Measurements from ENCODE around the gene TLCD3A. TPM values are rescaled to one million over a fixed set of nuclear protein-coding genes. Genes with fewer than 3 reads are reported as not detected.
"Not testable (repeated sequence)": the region's sequence is repeated elsewhere in the genome, so short reads cannot be mapped to it uniquely, and the experiment has no call there.

The TLCD3A gene
- total RNA-seq, 1 donor from 2014 or later: 43.1 TPM

GRCh38 chr17:767076-767475 is 34.7 kb downstream of the TLCD3A start:
- Mint-ChIP-seq H3K9me3 (no peaks in the 10 kb centered on the region), H3K27me3 (no peaks in the 10 kb centered on the region), H3K27ac (no peak overlapping the region), H3K36me3 (ENCODE audit: low read depth) (peaks cover 54% of the 10 kb centered on the region), H3K4me3 (no peak overlapping the region), H3K4me1 (no peaks in the 10 kb centered on the region)
- DNase-seq: no peak
- intact Hi-C loops (cut with micrococcal nuclease): no loop called here

- Mint-ChIP-seq H3K27ac (no peak overlapping the region), H3K4me3 (no peak overlapping the region), H3K4me1 (peaks cover 23% of the 10 kb centered on the region), H3K27me3 (no peaks in the 10 kb centered on the region), H3K9me3 (no peaks in the 10 kb centered on the region), H3K36me3 (ENCODE audit: low read depth) (peaks cover 75% of the 10 kb centered on the region)
- intact Hi-C loops (cut with micrococcal nuclease): no loop called here
- no peak for DNase-seq
Observed at GRCh38 chr17:773016-773415, 40.6 kb downstream of the TLCD3A start.

GRCh38 chr17:773467-774312 is 41.3 kb downstream of the TLCD3A start:
- peak overlapping the region; percentile 84 for H3K27ac Mint-ChIP-seq
- peaks cover 23% of the 10 kb centered on the region for H3K4me1 Mint-ChIP-seq
- intact Hi-C loops (cut with micrococcal nuclease): no loop called here
- peak overlapping the region; percentile 65 for H3K4me3 Mint-ChIP-seq
- H3K9me3 Mint-ChIP-seq: no peaks in the 10 kb centered on the region
- DNase-seq: no peak
- peaks cover 79% of the 10 kb centered on the region for H3K36me3 Mint-ChIP-seq (ENCODE audit: low read depth)
- no peaks in the 10 kb centered on the region for H3K27me3 Mint-ChIP-seq

- Mint-ChIP-seq H3K36me3 (ENCODE audit: low read depth) (peaks cover 78% of the 10 kb centered on the region), H3K4me3 (peak overlapping the region; percentile 65)
Observed at GRCh38 chr17:774313-774584, 41.9 kb downstream of the TLCD3A start.

GRCh38 chr17:778096-778495 is 45.7 kb downstream of the TLCD3A start:
- Mint-ChIP-seq H3K36me3 (ENCODE audit: low read depth) (peaks cover 66% of the 10 kb centered on the region), H3K9me3 (no peaks in the 10 kb centered on the region)
- intact Hi-C loops (cut with micrococcal nuclease): no loop called here

More at GRCh38 chr17:774313-774584, 41.9 kb downstream of the TLCD3A start:
- DNase-seq: no peak
- Mint-ChIP-seq H3K9me3 (no peaks in the 10 kb centered on the region), H3K27ac (peak overlapping the region; percentile 84), H3K4me1 (peaks cover 23% of the 10 kb centered on the region), H3K27me3 (no peaks in the 10 kb centered on the region)
- intact Hi-C loops (cut with micrococcal nuclease): no loop called here

GRCh38 chr17:781805-782731 is 49.7 kb downstream of the TLCD3A start, which contains the start of the genes GLOD4 and MRM3:
Gene GLOD4 (minus strand): TSS chr17:782280. CDS start chr17:782255, 25 bp downstream.
Gene MRM3 (plus strand): TSS chr17:782353. CDS start chr17:782379, 26 bp downstream.
- H3K9me3 Mint-ChIP-seq: no peaks in the 10 kb centered on the region
- peak within 1 kb of the TSS; percentile 92 for H3K27ac Mint-ChIP-seq
- H3K4me3 Mint-ChIP-seq: peak within 1 kb of the TSS; percentile 96
- DNase-seq: peak; percentile 100
- H3K4me1 Mint-ChIP-seq: peaks cover 26% of the 10 kb centered on the region
- intact Hi-C loops (cut with micrococcal nuclease): loop anchor here (1.0 to 5.0 kb wide), 4 partner anchors 30 to 215 kb away; partner anchors contain the start of genes GEMIN4, TIMM22 and TLCD3A
- H3K27me3 Mint-ChIP-seq: no peaks in the 10 kb centered on the region
- peaks cover 42% of the 10 kb centered on the region for H3K36me3 Mint-ChIP-seq (ENCODE audit: low read depth)

More at GRCh38 chr17:778096-778495, 45.7 kb downstream of the TLCD3A start:
- no peak overlapping the region for H3K27ac Mint-ChIP-seq
- no peak for DNase-seq
- no peak overlapping the region for H3K4me3 Mint-ChIP-seq
- no peaks in the 10 kb centered on the region for H3K27me3 Mint-ChIP-seq
- H3K4me1 Mint-ChIP-seq: peaks cover 31% of the 10 kb centered on the region

GRCh38 chr17:784143-784542 is 51.7 kb downstream of the TLCD3A start:
- H3K4me1 Mint-ChIP-seq: peaks cover 26% of the 10 kb centered on the region
- no peaks in the 10 kb centered on the region for H3K27me3 Mint-ChIP-seq
- H3K36me3 Mint-ChIP-seq (ENCODE audit: low read depth): peaks cover 37% of the 10 kb centered on the region
- H3K4me3 Mint-ChIP-seq: peak overlapping the region; percentile 65
- peak overlapping the region; percentile 46 for H3K27ac Mint-ChIP-seq
- intact Hi-C loops (cut with micrococcal nuclease): loop anchor here (5.0 kb wide), 2 partner anchors 52 to 198 kb away; partner anchors contain the start of gene TLCD3A
- DNase-seq: no peak
- H3K9me3 Mint-ChIP-seq: no peaks in the 10 kb centered on the region

- H3K4me3 Mint-ChIP-seq; H3K27me3 Mint-ChIP-seq; H3K9me3 Mint-ChIP-seq; intact Hi-C loops (cut with micrococcal nuclease); H3K27ac Mint-ChIP-seq; DNase-seq: not testable (repeated sequence)
- peaks cover 23% of the 10 kb centered on the region for H3K4me1 Mint-ChIP-seq
- H3K36me3 Mint-ChIP-seq (ENCODE audit: low read depth): peaks cover 40% of the 10 kb centered on the region
Observed at GRCh38 chr17:785901-786300, 53.5 kb downstream of the TLCD3A start.

- H3K27me3 Mint-ChIP-seq: no peaks in the 10 kb centered on the region
- no peak for DNase-seq
- H3K4me1 Mint-ChIP-seq: peaks cover 17% of the 10 kb centered on the region
- no peak overlapping the region for H3K4me3 Mint-ChIP-seq
- H3K27ac Mint-ChIP-seq: no peak overlapping the region
- intact Hi-C loops (cut with micrococcal nuclease): no loop called here
- no peaks in the 10 kb centered on the region for H3K9me3 Mint-ChIP-seq
- peaks cover 47% of the 10 kb centered on the region for H3K36me3 Mint-ChIP-seq (ENCODE audit: low read depth)
Observed at GRCh38 chr17:787641-788221, 55.3 kb downstream of the TLCD3A start.

- no peak for DNase-seq
- H3K27ac Mint-ChIP-seq: no peak overlapping the region
- H3K27me3 Mint-ChIP-seq: no peaks in the 10 kb centered on the region
- no peaks in the 10 kb centered on the region for H3K9me3 Mint-ChIP-seq
- peaks cover 11% of the 10 kb centered on the region for H3K4me1 Mint-ChIP-seq
- intact Hi-C loops (cut with micrococcal nuclease): no loop called here
- no peak overlapping the region for H3K4me3 Mint-ChIP-seq
- peaks cover 42% of the 10 kb centered on the region for H3K36me3 Mint-ChIP-seq (ENCODE audit: low read depth)
Observed at GRCh38 chr17:788551-788950, 56.2 kb downstream of the TLCD3A start.

GRCh38 chr17:789160-789840 is 56.9 kb downstream of the TLCD3A start:
- no peaks in the 10 kb centered on the region for H3K27me3 Mint-ChIP-seq
- H3K36me3 Mint-ChIP-seq (ENCODE audit: low read depth): peaks cover 38% of the 10 kb centered on the region
- no peak overlapping the region for H3K27ac Mint-ChIP-seq
- intact Hi-C loops (cut with micrococcal nuclease): no loop called here
- no peaks in the 10 kb centered on the region for H3K9me3 Mint-ChIP-seq
- no peak for DNase-seq
- H3K4me3 Mint-ChIP-seq: no peak overlapping the region
- H3K4me1 Mint-ChIP-seq: peaks cover 6% of the 10 kb centered on the region

GRCh38 chr17:789931-790873 is 57.8 kb downstream of the TLCD3A start:
- DNase-seq; H3K4me1 Mint-ChIP-seq; H3K27ac Mint-ChIP-seq; H3K4me3 Mint-ChIP-seq; H3K27me3 Mint-ChIP-seq; intact Hi-C loops (cut with micrococcal nuclease); H3K9me3 Mint-ChIP-seq: not testable (repeated sequence)
- peaks cover 39% of the 10 kb centered on the region for H3K36me3 Mint-ChIP-seq (ENCODE audit: low read depth)
